ENCODE data around the gene SLC51A.
A peak's percentile ranks its signal among the peaks of the same experiment; 100 is the strongest.

SLC51A gene

DNA sequence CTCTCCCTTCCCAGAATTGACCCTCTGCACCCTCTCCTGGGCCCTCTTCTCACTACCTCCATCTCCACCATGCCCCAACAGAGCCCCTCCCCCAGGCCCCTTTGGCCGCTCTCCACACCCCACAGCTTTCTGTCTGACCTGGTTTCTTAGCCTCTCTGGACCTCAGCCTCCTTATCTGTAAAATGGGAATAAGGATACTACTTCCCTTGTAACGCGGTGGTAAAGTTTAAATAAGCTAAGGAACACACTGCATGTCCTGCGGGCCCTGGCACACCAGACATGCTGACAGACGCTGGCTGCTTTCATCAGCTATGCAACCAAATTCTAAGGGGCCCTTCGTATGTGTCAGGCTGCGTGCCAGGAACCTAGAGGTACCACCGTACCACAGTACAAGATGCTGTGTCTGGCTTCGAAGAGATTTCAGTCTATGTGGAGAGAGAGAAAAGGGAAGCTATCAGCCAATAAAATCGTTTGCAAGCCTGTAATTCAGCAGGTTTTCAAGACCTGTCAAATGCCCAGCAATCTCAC lies 777 bp upstream of the SLC51A start:
- DNase-seq (ENCODE audit: low read depth in 2 of 2, low spot score in 1 of 2) = no peak

- DNase-seq (ENCODE audit: low read depth in 2 of 2, low spot score in 1 of 2) = no peak
Observed at GRCh38 chr3:196216681-196217211, 412 bp downstream of the SLC51A start.

DNA sequence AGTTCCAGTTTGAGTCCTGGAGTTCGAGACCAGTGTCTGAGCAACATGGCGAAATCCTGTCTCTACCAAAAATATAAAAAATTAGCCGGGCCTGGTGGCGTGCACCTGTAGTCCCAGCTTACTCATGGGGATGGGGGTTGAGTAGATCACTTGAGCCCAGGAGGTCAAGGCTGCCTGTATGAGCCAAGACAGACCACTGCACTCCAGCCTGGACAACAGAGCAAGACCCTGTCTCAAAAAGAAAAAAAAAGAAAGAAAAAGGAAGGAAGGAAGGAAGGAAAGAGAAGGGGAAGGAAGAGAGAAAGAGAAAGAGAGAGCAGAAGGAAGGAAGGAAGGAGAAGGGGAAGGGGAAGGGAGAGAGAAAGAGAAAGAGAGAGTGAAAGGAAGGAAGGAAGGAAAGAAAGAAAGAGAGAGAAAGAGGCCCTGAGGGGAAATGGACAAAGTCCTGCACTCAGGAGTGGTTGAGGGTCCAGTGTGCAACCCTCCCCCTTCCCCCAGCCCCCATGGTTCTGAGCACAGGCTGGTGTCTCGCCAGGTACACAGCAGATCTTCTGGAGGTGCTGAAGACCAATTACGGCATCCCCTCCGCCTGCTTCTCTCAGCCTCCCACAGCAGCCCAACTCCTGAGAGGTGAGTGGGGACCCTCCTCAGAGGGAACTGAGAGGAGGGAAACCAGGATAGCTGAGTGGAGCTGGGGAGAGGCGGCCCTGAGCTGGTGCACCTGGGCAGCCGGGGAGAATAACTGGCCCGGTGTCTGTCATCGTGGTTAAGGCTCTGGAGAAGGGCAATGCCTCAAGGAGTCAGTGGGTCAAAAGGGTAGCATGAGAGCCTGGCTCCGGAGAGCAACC lies 1.2 kb downstream of the SLC51A start:
- DNase-seq (ENCODE audit: low read depth in 2 of 2, low spot score in 1 of 2) = no peak

- DNase-seq (ENCODE audit: low read depth in 2 of 2, low spot score in 1 of 2) = no peak
Observed at GRCh38 chr3:196218155-196218712, 1.9 kb downstream of the SLC51A start.

DNA sequence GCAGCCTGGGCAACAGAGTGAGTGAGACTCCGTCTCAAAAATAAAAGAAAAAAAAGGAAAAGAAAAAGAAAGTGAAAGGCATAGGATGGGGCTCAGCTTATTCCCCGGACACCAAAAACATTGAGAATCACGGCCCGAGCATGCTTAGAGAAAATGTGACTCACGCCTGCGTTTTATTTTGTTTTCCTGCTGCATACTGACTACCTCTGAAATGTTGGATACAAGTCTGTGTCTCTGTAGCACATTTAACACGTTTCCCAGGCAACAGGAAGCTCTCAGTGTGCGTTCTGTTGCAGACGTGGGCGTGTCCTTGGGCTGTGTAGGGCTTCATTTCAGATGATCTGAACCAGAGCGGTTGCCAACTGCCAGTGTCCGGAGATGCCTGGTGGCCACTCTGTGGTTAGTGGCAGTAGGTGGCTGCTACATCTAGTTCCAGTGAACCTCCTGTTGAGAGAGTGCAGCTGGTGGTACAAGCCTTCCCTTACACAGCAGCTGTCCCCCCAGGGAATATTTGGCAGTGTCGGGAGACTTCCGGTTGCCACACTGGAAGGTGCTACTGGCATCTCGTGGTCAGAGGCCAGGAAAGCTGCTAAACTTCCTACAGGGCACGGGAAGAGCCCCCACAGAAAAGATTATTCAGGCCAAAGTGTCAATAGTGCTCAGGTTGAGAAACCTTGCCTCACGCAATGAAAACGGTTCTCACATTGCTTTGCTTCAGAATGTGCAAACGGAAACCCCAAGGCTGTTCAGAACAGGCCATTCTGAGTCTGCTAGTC lies 3.0 kb downstream of the SLC51A start:
- DNase-seq (ENCODE audit: low read depth in 2 of 2, low spot score in 1 of 2) = peak; percentile 18 to 28

- no peak for DNase-seq (ENCODE audit: low read depth in 2 of 2, low spot score in 1 of 2)
Observed at GRCh38 chr3:196219970-196220311, 3.6 kb downstream of the SLC51A start.

DNA sequence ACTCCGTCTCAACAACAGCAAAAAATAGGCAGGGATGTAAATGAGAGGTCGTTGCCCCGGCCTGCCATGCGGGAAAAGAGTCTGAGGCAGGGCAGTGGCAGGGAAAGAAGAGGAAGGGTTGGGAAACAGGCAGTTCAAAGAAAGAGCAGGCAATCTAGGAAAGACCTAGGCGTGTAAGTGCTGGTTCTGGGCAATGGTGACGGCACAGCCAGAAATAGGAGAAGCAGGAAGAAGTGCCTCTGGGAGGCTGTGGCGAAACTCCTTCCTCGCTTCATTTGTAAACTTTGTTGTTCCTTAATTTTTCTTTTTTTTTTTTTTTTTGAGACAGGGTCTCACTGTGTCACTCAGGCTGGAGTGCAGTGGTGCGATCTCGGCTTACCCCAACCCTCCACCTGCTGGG lies 4.3 kb downstream of the SLC51A start:
- DNase-seq (ENCODE audit: low read depth in 2 of 2, low spot score in 1 of 2) = no peak

DNA sequence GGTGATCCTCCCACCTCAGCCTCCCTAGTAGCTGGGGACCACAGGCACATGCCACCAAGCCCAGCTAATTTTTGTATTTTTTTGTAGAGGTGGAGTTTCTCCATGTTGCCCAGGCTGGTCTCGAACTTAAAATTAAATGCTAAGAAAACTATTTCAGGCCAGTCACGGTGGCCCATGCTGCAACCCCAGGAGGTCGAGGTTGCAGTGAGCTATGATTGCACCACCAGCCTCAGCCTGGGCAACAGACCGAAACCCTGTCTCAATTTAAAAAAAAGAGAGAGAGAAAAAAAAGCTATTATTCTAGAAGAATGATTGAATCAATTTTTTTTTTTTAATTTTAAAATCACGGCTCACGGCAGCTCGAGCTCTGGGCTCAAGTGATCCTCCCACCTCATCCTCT lies 4.7 kb downstream of the SLC51A start:
- no peak for DNase-seq (ENCODE audit: low read depth in 2 of 2, low spot score in 1 of 2)

- no peak for DNase-seq (ENCODE audit: low read depth in 2 of 2, low spot score in 1 of 2)
Observed at GRCh38 chr3:196222876-196223595, 6.7 kb downstream of the SLC51A start.

DNA sequence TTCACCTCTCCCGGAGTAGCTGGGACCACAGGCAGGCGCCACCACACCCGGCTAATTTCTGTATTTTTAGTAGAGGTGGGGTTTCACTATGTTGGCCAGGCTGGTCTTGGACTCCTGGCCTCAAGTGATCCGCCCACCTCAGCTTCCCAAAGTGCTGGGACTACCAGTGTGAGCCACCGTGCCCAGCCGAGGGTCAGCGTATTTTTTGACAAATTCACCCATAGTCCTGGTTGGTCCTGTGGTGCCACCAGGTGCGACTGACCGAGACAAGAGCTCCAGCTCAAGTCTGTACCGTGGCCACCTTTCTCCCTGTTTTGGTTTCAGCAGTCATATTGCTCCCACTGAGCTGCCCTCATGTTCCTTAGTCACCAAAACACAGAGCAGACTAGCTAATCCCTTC lies 8.8 kb downstream of the SLC51A start:
- no peak for DNase-seq (ENCODE audit: low read depth in 2 of 2, low spot score in 1 of 2)

DNA sequence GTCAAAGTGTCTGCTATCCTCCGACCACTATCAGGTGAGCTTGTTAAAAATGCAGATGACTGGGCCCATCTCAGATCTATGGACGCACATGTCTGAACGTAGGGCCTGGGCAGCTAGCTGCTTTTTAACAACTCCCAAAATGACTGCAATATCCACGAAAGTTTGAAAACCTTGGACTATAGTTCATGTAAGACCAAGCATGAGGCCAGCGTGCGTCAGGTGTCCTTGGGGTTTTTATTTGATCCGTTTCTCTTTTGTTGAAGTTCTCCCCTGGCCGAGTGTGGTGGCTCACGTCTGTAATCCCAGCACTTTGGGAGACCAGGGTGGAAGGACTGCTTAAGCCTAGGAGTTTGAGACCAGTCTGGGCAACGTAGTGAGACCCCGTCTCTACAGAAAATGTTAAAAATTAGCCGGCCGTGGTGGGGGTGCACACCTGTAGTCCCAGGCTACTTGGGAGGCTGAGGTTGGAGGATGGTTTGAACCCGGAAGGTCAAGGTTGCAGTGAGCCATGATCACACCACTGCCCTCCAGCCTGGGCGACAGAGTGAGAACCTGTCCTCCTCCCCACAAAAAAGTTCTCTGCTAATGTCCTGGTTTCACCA lies 9.5 kb downstream of the SLC51A start:
- DNase-seq (ENCODE audit: low read depth in 2 of 2, low spot score in 1 of 2) = no peak

- DNase-seq (ENCODE audit: low read depth in 2 of 2, low spot score in 1 of 2) = no peak
Observed at GRCh38 chr3:196227121-196227561, 10.8 kb downstream of the SLC51A start.

- DNase-seq (ENCODE audit: low read depth in 2 of 2, low spot score in 1 of 2) = no peak
Observed at GRCh38 chr3:196227629-196228493, 11.5 kb downstream of the SLC51A start.

DNA sequence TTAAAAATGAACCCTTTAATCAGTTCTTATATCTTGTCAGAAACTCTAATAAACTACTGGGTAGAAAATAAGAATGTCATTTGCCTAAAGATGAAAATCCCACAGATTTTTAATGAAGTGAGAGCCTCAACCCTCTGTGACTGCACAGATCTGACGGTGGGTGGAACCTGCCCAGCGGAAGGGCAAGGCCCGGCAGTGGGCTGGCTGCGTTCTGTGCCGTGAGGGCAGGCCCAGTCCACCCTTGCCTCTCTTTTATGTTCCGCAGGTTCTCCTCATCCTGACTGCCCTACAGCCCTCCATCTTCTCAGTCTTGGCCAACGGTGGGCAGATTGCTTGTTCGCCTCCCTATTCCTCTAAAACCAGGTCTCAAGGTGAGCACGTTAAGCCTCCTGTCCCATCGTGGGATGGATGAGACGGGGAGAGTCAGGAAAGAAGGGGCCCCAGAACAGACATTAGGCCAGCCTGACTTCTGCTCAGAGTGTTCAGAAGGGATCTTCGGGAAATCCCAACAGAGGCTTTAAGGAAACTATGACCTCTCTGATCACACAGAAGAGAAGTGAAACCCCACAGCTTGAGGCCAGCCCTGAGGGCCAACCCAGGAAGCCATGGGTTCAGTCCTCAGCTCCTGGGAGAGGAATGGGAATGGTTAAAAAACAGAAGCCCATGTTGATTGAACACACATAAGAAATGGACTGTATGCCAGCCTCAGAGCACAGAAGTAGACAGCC lies 16.0 kb downstream of the SLC51A start:
- no peak for DNase-seq (ENCODE audit: low read depth in 2 of 2, low spot score in 1 of 2)

DNA sequence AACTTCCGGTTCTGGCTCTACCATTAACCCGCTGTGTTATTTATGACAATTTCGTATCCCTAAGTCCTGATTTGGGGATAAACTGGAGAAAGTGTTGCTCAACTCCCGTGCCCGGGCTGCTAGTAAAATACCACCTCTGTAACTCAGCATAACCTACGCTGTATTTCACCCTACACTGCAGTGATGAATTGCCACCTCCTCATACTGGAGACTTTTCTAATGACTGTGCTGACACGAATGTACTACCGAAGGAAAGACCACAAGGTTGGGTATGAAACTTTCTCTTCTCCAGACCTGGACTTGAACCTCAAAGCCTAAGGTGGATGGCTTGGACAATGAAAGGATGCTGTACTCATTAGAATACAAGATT lies 16.5 kb downstream of the SLC51A start:
- DNase-seq (ENCODE audit: low read depth in 2 of 2, low spot score in 1 of 2) = no peak

GRCh38 chr3:196235452-196236122 lies 19.3 kb downstream of the SLC51A start:
- DNase-seq (ENCODE audit: low read depth in 2 of 2, low spot score in 1 of 2) = no peak

DNA sequence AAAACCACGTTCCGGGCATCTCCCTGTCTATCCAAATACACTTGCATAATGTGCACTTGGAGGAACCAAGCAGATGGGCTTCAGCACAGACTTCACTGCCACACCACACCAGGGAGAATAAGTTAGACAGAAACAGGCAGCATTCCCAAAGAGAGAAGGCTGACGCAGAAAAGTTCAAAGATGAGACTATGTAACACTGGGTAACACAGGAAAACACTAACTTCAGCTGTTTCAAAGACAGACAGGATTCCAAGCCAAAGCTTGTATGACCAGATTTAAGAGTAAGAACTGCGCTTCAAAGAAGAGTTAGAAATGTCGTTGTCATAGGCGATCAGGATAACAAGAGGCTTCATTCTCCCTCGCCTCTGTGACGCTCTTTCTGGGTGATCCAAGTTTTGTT lies 19.9 kb downstream of the SLC51A start:
- no peak for DNase-seq (ENCODE audit: low read depth in 2 of 2, low spot score in 1 of 2)

DNA sequence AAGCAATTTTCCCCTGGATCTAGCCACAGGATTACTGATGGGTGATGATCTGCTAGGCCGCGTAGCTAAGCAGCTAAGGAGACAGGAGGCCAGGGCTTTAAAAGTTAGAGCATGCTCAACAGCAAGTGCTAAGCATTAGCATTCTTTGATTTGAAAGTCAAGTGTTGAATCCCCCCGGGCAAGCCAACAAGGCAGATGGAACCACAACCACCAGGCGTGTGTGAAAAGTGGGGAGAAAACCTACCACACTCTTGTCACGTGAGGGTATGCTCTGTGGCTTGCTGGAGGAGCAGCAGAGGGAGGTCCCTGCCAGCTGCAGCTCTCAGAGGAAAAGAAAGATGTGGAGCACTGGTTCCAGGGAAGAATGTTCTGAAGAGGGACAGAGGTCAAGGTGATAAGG lies 20.9 kb downstream of the SLC51A start:
- no peak for DNase-seq (ENCODE audit: low read depth in 2 of 2, low spot score in 1 of 2)

Data from stimulated activated CD8-positive, alpha-beta memory T cell treated with anti-CD3 and anti-CD28 coated beads, Interleukin-4, amount 100 ng/mL, for 4 hours (primary cell).